Measurements from ENCODE around the gene KATNIP. TPM values are rescaled to one million over a fixed set of nuclear protein-coding genes. Genes with fewer than 3 reads are reported as not detected.

Gene KATNIP
- total RNA-seq (ENCODE audit: unreplicated experiment), result 22.9 TPM
- long read RNA-seq, partial matches to known transcripts, result 1 of 3 reads
- long read RNA-seq, other reads (novel, unspliced or antisense), result 1 of 3 reads

GRCh38 chr16:27549746-27550581, at the start of gene KATNIP, which contains the start of gene GTF3C1:
Gene KATNIP (plus strand): TSS chr16:27550144. CDS start chr16:27550171, 27 bp downstream.
Gene GTF3C1 (minus strand): TSS chr16:27549913. CDS start chr16:27549890, 23 bp downstream.
- TF ChIP-seq CTCF (IDR thresholded peaks at IDR 0.05; ENCODE audit: partially characterized antibody, unreplicated experiment), result no peak
- H3K4me3 Mint-ChIP-seq (ENCODE audit: unreplicated experiment), result peak within 1 kb of the TSS; percentile 100
- H3K9me3 Mint-ChIP-seq (ENCODE audit: unreplicated experiment), result peaks cover 10% of the 10 kb centered on the region

GRCh38 chr16:27500801-27501200, 49.1 kb upstream of the KATNIP start:
- H3K27me3 Mint-ChIP-seq (ENCODE audit: unreplicated experiment), result peaks cover 2% of the 10 kb centered on the region
- DNase-seq, result no peak
- no peak overlapping the region for H3K27ac Mint-ChIP-seq (ENCODE audit: unreplicated experiment)
- H3K4me3 Mint-ChIP-seq (ENCODE audit: unreplicated experiment), result no peak overlapping the region
- no peak for TF ChIP-seq CTCF (IDR thresholded peaks at IDR 0.05; ENCODE audit: partially characterized antibody, unreplicated experiment)
- peaks cover under 1% of the 10 kb centered on the region for H3K9me3 Mint-ChIP-seq (ENCODE audit: unreplicated experiment)
- no peaks in the 10 kb centered on the region for H3K4me1 Mint-ChIP-seq (ENCODE audit: low read depth, unreplicated experiment)
- H3K36me3 Mint-ChIP-seq (ENCODE audit: unreplicated experiment), result no peaks in the 10 kb centered on the region

More at GRCh38 chr16:27549746-27550581, at the start of gene KATNIP, which contains the start of gene GTF3C1:
- DNase-seq, result peak; percentile 100
- Mint-ChIP-seq H3K4me1 (ENCODE audit: low read depth, unreplicated experiment) (peaks cover 7% of the 10 kb centered on the region), H3K27ac (ENCODE audit: unreplicated experiment) (peak within 1 kb of the TSS; percentile 93), H3K36me3 (ENCODE audit: unreplicated experiment) (no peaks in the 10 kb centered on the region), H3K27me3 (ENCODE audit: unreplicated experiment) (peaks cover 4% of the 10 kb centered on the region)

GRCh38 chr16:27503662-27504061, 46.3 kb upstream of the KATNIP start:
- Mint-ChIP-seq H3K4me3 (ENCODE audit: unreplicated experiment) (no peak overlapping the region), H3K27ac (ENCODE audit: unreplicated experiment) (no peak overlapping the region), H3K4me1 (ENCODE audit: low read depth, unreplicated experiment) (no peaks in the 10 kb centered on the region), H3K9me3 (ENCODE audit: unreplicated experiment) (peaks cover 2% of the 10 kb centered on the region), H3K27me3 (ENCODE audit: unreplicated experiment) (no peaks in the 10 kb centered on the region), H3K36me3 (ENCODE audit: unreplicated experiment) (peaks cover 8% of the 10 kb centered on the region)
- no peak for DNase-seq
- TF ChIP-seq CTCF (IDR thresholded peaks at IDR 0.05; ENCODE audit: partially characterized antibody, unreplicated experiment), result no peak

GRCh38 chr16:27505297-27506236, 44.4 kb upstream of the KATNIP start:
- TF ChIP-seq CTCF (IDR thresholded peaks at IDR 0.05; ENCODE audit: partially characterized antibody, unreplicated experiment), result no peak
- H3K36me3 Mint-ChIP-seq (ENCODE audit: unreplicated experiment), result peaks cover 12% of the 10 kb centered on the region

More at GRCh38 chr16:27505297-27506236, 44.4 kb upstream of the KATNIP start:
- Mint-ChIP-seq H3K9me3 (ENCODE audit: unreplicated experiment) (peaks cover 2% of the 10 kb centered on the region), H3K27ac (ENCODE audit: unreplicated experiment) (no peak overlapping the region), H3K27me3 (ENCODE audit: unreplicated experiment) (no peaks in the 10 kb centered on the region), H3K4me3 (ENCODE audit: unreplicated experiment) (no peak overlapping the region), H3K4me1 (ENCODE audit: low read depth, unreplicated experiment) (no peaks in the 10 kb centered on the region)
- DNase-seq, result no peak

Data from glutamatergic neuron (in vitro differentiated cells).